Cardiac ventricle fibroblast (primary cell): Measurements from ENCODE around the gene ECPAS. TPM values are rescaled to one million over a fixed set of nuclear protein-coding genes. Genes with fewer than 3 reads are reported as not detected.

Experiments used
- total RNA-seq: library from RNA; depleted of rRNA; stranded (reverse); fragments of >200 nt; gene quantifications from 2 replicates; pipeline ENCODE4 v1.2.3, GENCODE V29; 2015

The ECPAS gene, protein sequence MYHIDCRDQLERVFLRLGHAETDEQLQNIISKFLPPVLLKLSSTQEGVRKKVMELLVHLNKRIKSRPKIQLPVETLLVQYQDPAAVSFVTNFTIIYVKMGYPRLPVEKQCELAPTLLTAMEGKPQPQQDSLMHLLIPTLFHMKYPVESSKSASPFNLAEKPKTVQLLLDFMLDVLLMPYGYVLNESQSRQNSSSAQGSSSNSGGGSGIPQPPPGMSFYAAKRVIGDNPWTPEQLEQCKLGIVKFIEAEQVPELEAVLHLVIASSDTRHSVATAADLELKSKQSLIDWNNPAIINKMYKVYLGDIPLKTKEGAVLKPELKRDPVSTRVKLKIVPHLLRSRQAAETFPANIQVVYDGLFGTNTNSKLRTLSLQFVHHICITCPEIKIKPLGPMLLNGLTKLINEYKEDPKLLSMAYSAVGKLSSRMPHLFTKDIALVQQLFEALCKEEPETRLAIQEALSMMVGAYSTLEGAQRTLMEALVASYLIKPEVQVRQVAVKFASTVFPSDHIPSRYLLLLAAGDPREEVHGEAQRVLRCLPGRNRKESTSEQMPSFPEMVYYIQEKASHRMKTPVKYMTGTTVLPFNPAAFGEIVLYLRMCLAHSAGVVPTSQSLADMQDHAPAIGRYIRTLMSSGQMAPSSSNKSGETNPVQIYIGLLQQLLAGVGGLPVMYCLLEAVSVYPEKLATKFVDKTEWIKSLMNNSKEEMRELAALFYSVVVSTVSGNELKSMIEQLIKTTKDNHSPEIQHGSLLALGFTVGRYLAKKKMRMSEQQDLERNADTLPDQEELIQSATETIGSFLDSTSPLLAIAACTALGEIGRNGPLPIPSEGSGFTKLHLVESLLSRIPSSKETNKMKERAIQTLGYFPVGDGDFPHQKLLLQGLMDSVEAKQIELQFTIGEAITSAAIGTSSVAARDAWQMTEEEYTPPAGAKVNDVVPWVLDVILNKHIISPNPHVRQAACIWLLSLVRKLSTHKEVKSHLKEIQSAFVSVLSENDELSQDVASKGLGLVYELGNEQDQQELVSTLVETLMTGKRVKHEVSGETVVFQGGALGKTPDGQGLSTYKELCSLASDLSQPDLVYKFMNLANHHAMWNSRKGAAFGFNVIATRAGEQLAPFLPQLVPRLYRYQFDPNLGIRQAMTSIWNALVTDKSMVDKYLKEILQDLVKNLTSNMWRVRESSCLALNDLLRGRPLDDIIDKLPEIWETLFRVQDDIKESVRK (N-terminal part only)
- 56.0 and 59.6 TPM in 2 replicates for total RNA-seq

DNA sequence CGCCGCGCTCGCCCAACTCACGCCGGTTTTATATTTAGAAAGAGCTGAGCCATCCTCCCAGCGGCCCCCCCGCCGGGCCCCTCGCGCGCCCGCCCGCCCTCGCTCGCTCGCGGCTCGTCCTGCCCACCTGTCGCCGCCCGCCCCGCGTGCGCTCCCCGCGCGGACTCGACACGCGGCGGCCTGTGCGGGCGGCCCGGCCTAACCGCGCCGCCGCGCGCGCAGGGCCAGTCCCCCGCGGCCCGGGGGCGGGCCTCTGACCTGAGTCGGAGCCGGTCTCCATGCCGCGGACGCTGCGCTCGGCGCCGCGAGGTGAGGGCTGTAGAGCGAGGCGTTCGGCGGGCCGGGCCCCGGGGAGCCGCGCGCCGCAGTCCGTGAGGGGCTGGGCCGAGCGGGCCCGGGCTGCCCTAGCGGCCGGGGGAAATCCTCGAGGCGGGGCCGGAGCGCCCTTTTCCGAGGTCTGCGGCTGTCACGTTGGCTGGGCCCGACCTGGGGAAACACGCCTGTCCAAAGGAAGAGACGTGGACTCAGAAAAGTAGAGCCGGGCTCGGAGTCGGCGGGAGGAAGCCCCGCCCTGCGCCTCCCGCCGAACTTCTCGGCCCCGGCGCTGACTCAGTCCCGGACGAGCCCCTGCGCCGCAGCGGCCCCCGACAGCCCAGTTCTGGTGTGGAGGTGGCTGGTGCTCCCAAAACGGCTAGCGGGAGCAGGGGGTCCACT, at the start of gene ECPAS:
ECPAS (minus strand) TSS at position 526 of the 714 bp plus-strand sequence. CDS start 11,465 bp downstream, outside the sequence.

DNA sequence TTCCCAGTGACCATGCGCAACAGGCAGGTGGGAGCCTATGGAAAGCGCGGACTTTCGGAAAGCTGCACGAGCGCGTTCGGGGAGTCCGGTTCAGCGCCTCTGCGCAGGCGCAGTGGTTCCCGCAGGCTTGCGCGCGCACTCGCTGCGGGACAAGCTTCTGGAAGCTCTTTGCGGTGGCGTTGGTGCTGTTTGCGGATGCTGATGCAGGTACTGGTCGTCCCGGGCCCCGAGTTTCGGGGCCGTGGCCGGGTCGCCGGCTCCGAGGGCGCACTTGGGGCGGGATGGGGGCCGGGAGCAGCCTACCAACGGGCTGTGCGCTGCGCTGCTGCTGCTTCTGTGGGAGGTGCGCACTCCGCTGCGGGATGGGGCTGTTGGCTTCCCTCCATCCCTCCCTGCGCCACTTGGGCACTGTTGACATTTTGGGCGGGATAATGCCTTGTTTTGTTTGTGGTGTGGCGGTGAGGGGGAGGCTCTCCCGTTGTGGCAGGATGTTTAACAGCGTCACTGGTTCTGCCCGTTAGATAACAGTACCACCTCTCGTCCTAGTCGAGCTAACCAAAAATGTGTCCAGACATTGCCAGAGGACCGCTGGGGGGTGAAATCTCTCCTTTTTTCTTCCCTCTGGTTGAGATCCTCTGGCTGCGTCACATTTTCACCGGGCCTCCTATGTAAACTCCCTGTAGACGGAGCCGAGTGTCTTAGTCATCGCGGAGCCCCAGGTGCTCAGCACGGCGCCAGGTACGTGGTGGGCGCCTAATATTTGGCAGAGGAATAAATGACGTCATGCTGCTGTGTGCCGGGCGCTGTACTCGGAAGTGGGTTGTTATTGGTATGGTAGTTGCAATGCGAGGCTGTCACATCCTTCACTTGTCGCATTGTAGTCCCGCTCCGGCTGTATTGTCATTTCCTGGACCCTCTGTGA, 41.1 kb upstream of the ECPAS start, which contains the start of gene ZNF483:
ZNF483 (plus strand) TSS at position 124 of the 922 bp plus-strand sequence. CDS start 2,217 bp downstream, outside the sequence.

DNA sequence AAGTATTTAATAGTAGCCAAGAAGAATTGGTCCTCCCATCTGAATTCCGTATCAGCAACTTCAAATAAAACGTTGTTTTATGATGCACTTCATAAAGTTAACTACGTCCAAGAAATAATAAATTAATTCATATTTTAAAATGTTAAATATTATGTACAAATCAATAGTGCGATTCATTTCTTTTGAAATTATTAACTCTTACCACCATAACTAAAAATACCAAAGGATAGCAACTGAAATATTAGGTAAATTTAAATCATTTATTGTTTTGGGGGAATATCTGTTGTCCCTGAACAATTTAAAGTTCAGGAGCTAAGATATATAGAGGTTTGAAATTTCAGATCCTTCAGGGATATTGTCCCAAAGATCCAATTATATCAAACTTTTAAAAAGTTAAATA, 154.1 kb downstream of the ECPAS start, which contains the start of gene OR2K2:
OR2K2 (minus strand) TSS at position 101 of the 400 bp plus-strand sequence. CDS start 1,791 bp downstream, outside the sequence.

Other genes starting within 250 kb of the ECPAS start
- gene OR2K2, start 154.2 kb downstream of the ECPAS start, total RNA-seq: not detected in 2 replicates
- gene ZNF483, start 40.8 kb upstream of the ECPAS start, total RNA-seq: 0.68 and 2.6 TPM in 2 replicates
- gene PTGR1, start 115.3 kb upstream of the ECPAS start, total RNA-seq: 92.3 and 111 TPM in 2 replicates
- gene DNAJC25, start 147.0 kb upstream of the ECPAS start, total RNA-seq: 10.6 and 12.0 TPM in 2 replicates
- 62.5 and 66.9 TPM in 2 replicates for gene GNG10, start 177.2 kb upstream of the ECPAS start, total RNA-seq